ENCODE results near the gene PSMD8.

- no peak for TF ChIP-seq CTCF (IDR thresholded peaks at IDR 0.05; ENCODE audit: low read length)
- no peak for TF ChIP-seq EZH2 (IDR thresholded peaks at IDR 0.05; ENCODE audit: borderline replicate concordance, low read length)
These were observed 12.1 kb upstream of the PSMD8 start for GRCh38 chr19:38362076-38362945.

All from OCI-LY1 (cell line).